Gastroesophageal sphincter (tissue), 4 donors: ENCODE data around the gene KIAA1614. TPM values are rescaled to one million over a fixed set of nuclear protein-coding genes. Genes with fewer than 3 reads are reported as not detected.

Experiments used
- ATAC-seq: fragments of 150-250 bp; one replicate; pipeline ENCODE4 v1.9.1; 2016; ENCODE audit warnings: mild to moderate bottlenecking, moderate library complexity
- H3K27ac ChIP-seq, 4 donors: fragments of 200-600 bp; sonication (generic) in 3 of 4; 1 replicate in 3 of 4; 2 replicates in 1 of 4; pipeline ENCODE4 v1.5.1; 2016 to 2019
- H3K27me3 ChIP-seq: fragments of 200-600 bp; sonication (generic); one replicate; pipeline ENCODE4 v1.5.1; 2019
- H3K36me3 ChIP-seq, 2 donors: fragments of 200-600 bp; sonication (generic); one replicate each; pipeline ENCODE4 v1.5.1; 2019; ENCODE audit warnings: control low read depth in 1 of 2
- H3K4me1 ChIP-seq, 3 donors: fragments of 200-600 bp; sonication (generic); 1 replicate in 2 of 3; 2 replicates in 1 of 3; pipeline ENCODE4 v1.5.1; 2016 to 2019; ENCODE audit warnings: control low read depth in 2 of 3
- H3K4me3 ChIP-seq, 2 donors: fragments of 200-600 bp; sonication (generic); one replicate each; pipeline ENCODE4 v1.5.1; 2019; ENCODE audit warnings: mild to moderate bottlenecking in 1 of 2, moderate library complexity in 1 of 2
- H3K9me3 ChIP-seq, 3 donors: fragments of 200-600 bp; sonication (generic); one replicate each; pipeline ENCODE4 v1.5.1; 2017 to 2019; ENCODE audit warnings: control low read depth in 2 of 3
- EP300 ChIP-seq: sonication (generic); formaldehyde crosslinking; IDR thresholded peaks from one replicate; pipeline ENCODE4 v1.6.1; 2017; ENCODE audit warnings: antibody characterized with exemption, mild to moderate bottlenecking
- POLR2A ChIP-seq, 2 donors: fragments of 450-650 bp; IDR thresholded peaks; one replicate each; pipeline ENCODE4 v1.6.1; 2017; ENCODE audit warnings: antibody characterized with exemption in 2 of 2, mild to moderate bottlenecking in 2 of 2, moderate library complexity in 1 of 2
- POLR2AphosphoS5 ChIP-seq: sonication (generic); formaldehyde crosslinking; IDR thresholded peaks from one replicate; pipeline ENCODE4 v1.6.1; 2017; ENCODE audit warnings: antibody characterized with exemption
- WGBS, 2 donors: methylation state at CpG; one replicate each; pipeline ENCODE4 v1.1.5; 2018; ENCODE audit warnings: low coverage in 1 of 2; 5-methylcytosine and 5-hydroxymethylcytosine counted together
- total RNA-seq, 4 donors: library from RNA; depleted of rRNA; stranded (reverse); fragments of >200 nt; gene quantifications; one replicate each; pipeline ENCODE4 v1.1.0, GENCODE V29; 2016
- TF ChIP-seq, protein P1 (sequence below), 4 experiments: fragments of 200-600 bp in 2 of 4; fragments of 450-650 bp in 2 of 4; sonication (generic) in 1 of 4; IDR thresholded peaks; one replicate each; pipeline ENCODE4 v1.5.1; 2017 to 2019; ENCODE audit warnings: antibody characterized with exemption in 4 of 4, mild to moderate bottlenecking in 2 of 4, moderate library complexity in 2 of 4

The KIAA1614 gene
- total RNA-seq, 4 donors from 2014 or later = 11.2 to 30.9 (median 16.7) TPM

GRCh38 chr1:180929389-180929788 is 16.7 kb downstream of the KIAA1614 start:
- TF ChIP-seq EP300 (no peak), POLR2A (IDR thresholded peaks at IDR 0.05) (no peak), POLR2AphosphoS5 (no peak)
- TF ChIP-seq, protein P1, sequence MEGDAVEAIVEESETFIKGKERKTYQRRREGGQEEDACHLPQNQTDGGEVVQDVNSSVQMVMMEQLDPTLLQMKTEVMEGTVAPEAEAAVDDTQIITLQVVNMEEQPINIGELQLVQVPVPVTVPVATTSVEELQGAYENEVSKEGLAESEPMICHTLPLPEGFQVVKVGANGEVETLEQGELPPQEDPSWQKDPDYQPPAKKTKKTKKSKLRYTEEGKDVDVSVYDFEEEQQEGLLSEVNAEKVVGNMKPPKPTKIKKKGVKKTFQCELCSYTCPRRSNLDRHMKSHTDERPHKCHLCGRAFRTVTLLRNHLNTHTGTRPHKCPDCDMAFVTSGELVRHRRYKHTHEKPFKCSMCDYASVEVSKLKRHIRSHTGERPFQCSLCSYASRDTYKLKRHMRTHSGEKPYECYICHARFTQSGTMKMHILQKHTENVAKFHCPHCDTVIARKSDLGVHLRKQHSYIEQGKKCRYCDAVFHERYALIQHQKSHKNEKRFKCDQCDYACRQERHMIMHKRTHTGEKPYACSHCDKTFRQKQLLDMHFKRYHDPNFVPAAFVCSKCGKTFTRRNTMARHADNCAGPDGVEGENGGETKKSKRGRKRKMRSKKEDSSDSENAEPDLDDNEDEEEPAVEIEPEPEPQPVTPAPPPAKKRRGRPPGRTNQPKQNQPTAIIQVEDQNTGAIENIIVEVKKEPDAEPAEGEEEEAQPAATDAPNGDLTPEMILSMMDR (IDR thresholded peaks at IDR 0.05) = no peak
- no peaks in the 10 kb centered on the region for H3K27me3 ChIP-seq
- 67 to 90% methylated on average over 1 to 3 of the region's 3 CpGs for WGBS, 2 donors
- peak overlapping the region in 2 of 4 donors; percentile 82 for H3K27ac ChIP-seq
- ATAC-seq = no peak
- no peaks in the 10 kb centered on the region for H3K9me3 ChIP-seq
- peaks cover 0 to 38% of the 10 kb centered on the region in 2 donors for H3K36me3 ChIP-seq
- no peak overlapping the region for H3K4me3 ChIP-seq
- H3K4me1 ChIP-seq = peaks cover 7 to 49% (median 25%) of the 10 kb centered on the region in 3 donors

DNA sequence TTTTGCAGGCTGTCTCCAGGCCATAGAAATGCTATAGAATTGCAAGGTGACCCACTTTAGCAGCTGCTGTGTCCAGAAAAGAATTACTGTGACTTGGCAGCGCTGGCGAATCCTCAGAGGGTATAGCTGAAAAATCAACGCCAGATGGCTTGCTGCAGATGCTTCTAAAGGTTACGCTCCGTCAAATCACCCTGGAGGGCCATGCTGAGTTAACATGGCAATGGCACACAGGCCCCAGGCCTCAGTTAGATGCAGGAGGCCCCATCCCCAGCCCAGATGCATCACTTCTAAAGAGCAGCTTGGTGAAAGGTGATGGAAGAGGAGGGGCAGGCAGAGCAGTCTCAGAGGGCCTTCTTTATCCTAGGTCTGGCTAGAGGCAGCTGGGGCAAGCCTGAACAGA is 18.0 kb downstream of the KIAA1614 start:
- Histone ChIP-seq H3K4me3 (no peak overlapping the region), H3K27me3 (no peaks in the 10 kb centered on the region), H3K9me3 (no peaks in the 10 kb centered on the region), H3K4me1 (peaks cover 7 to 41% (median 24%) of the 10 kb centered on the region in 3 donors), H3K27ac (no peak overlapping the region), H3K36me3 (peaks cover 0 to 51% of the 10 kb centered on the region in 2 donors)
- TF ChIP-seq POLR2A (IDR thresholded peaks at IDR 0.05) = no peak
- no peak for TF ChIP-seq EP300
- TF ChIP-seq, protein P1 (IDR thresholded peaks at IDR 0.05) = no peak
- no peak for TF ChIP-seq POLR2AphosphoS5
- ATAC-seq = no peak
- 100% methylated on average over 4 of the region's 5 CpGs; no CpG with 5 or more reads in 1 of the 2 donors for WGBS, 2 donors

DNA sequence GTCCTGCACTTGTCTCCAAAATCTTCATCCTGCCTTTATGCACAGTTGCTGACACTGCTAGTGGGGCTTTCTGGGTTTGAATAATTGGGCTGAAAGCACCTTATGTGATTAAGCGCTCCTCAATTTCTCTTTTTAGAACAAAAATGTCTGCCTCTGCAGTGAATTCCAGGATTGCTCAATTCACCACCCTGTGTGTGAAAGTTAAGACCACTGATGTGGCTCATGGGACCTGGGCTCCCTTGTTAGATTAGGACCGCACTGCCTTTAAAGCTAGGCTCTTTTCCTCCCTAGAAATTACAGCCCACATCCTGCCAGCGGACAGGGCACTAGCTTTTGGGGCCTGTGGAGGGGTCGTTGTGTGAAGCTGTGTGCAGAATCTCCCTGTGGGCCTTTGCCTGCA is 18.8 kb downstream of the KIAA1614 start:
- Histone ChIP-seq H3K27me3 (no peaks in the 10 kb centered on the region), H3K4me3 (no peak overlapping the region), H3K27ac (no peak overlapping the region), H3K36me3 (peaks cover 0 to 59% of the 10 kb centered on the region in 2 donors), H3K9me3 (no peaks in the 10 kb centered on the region), H3K4me1 (peaks cover 3 to 33% (median 18%) of the 10 kb centered on the region in 3 donors)
- TF ChIP-seq POLR2AphosphoS5 (no peak), EP300 (no peak), POLR2A (IDR thresholded peaks at IDR 0.05) (no peak)
- TF ChIP-seq, protein P1 (IDR thresholded peaks at IDR 0.05) = no peak
- 83 to 100% methylated on average over 1 to 2 of the region's 4 CpGs for WGBS, 2 donors
- ATAC-seq = no peak

DNA sequence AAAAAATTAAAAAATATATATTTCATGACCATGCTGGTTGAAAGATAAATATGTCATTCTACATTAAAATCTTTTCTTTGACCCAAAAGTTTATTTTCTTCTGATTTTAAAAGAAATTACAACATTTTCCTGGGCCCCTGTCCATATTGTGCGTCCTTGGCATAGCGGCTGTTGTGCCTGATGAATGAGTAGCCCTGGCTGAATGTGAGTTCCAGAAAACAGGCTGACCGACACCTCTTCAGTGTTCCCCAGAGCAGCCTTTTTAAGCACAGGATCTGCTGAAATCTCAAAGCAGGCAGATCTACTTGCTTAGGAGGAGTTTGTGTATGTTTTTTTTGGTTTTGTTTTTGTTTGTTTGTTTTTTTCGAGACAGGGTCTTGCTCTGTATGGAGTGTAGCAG is 19.7 kb downstream of the KIAA1614 start:
- 83 to 100% methylated on average over 2 of the region's 4 CpGs for WGBS, 2 donors
- H3K36me3 ChIP-seq = peaks cover 0 to 67% of the 10 kb centered on the region in 2 donors
- no peak for ATAC-seq

GRCh38 chr1:180933141-180933540 is 20.4 kb downstream of the KIAA1614 start:
- TF ChIP-seq, protein P1 (IDR thresholded peaks at IDR 0.05) = no peak
- TF ChIP-seq POLR2A (IDR thresholded peaks at IDR 0.05) = no peak
- TF ChIP-seq EP300 = no peak
- peaks cover 2 to 16% (median 4%) of the 10 kb centered on the region in 3 donors for H3K4me1 ChIP-seq
- no peak for ATAC-seq
- H3K9me3 ChIP-seq = no peaks in the 10 kb centered on the region
- no peak overlapping the region for H3K27ac ChIP-seq
- H3K4me3 ChIP-seq = no peak overlapping the region
- H3K36me3 ChIP-seq = peaks cover 0 to 75% of the 10 kb centered on the region in 2 donors
- no peaks in the 10 kb centered on the region for H3K27me3 ChIP-seq

More for the DNA sequence above, 19.7 kb downstream of the KIAA1614 start:
- TF ChIP-seq EP300 = no peak
- TF ChIP-seq, protein P1 (IDR thresholded peaks at IDR 0.05) = no peak
- no peaks in the 10 kb centered on the region for H3K9me3 ChIP-seq
- no peaks in the 10 kb centered on the region for H3K27me3 ChIP-seq
- H3K4me3 ChIP-seq = no peak overlapping the region
- peaks cover 3 to 24% (median 9%) of the 10 kb centered on the region in 3 donors for H3K4me1 ChIP-seq
- H3K27ac ChIP-seq = no peak overlapping the region
